Activated CD4-positive, CD25-positive, alpha-beta regulatory T cell treated with anti-CD3 and anti-CD28 coated beads, Interleukin-2, amount 50 U/mL, for 16 hours (primary cell): ENCODE results near the gene YBX1.
"Not testable (repeated sequence)": the region's sequence is repeated elsewhere in the genome, so short reads cannot be mapped to it uniquely, and the experiment has no call there.

Source experiments
- DNase-seq: peaks from one replicate; pipeline ENCODE4 v3.0.0-alpha.2; 2020; ENCODE audit warnings: low read depth, low spot score

Gene YBX1

DNA sequence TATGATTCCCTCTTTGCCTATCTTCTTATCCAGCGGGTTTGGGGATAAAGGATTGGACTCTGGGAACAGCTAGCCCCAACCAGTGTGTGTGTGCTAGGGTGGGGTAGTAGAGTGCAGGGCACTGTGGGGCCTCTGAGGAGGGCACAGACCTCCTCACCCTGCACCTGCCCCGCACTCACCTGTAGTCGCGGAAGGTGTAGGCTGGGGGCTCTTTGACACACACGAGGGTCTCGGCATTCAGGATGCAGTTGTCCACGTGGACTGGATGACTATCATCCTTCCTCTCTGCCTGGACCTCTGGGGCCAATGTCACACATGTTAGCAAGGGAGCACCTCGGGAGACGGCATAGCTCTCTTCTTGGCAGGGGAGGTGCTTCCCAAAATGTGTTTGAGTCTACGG lies 65.8 kb downstream of the YBX1 start:
- no peak for DNase-seq

- no peak for DNase-seq
Measured at GRCh38 chr1:42748461-42749410, 66.5 kb downstream of the YBX1 start.

DNA sequence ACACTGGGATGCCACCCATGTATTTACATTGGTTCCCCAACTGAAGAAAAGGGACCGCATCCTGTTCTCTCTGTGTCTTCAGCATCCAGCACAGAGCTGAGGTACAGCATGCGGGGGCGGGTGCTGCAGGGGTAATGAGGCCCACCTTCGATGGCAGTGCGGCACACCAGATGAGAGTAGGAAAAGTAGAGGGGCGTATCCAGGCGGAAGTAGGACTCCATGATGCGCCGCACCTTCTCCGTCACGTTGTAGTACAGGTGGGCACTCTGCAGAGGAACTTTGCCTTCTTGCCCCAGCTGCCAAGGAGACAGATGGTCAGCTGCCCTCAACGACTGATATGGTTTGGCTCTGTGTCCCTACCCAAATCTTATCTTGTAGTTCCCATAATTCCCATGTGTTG lies 67.8 kb downstream of the YBX1 start:
- DNase-seq = no peak

DNA sequence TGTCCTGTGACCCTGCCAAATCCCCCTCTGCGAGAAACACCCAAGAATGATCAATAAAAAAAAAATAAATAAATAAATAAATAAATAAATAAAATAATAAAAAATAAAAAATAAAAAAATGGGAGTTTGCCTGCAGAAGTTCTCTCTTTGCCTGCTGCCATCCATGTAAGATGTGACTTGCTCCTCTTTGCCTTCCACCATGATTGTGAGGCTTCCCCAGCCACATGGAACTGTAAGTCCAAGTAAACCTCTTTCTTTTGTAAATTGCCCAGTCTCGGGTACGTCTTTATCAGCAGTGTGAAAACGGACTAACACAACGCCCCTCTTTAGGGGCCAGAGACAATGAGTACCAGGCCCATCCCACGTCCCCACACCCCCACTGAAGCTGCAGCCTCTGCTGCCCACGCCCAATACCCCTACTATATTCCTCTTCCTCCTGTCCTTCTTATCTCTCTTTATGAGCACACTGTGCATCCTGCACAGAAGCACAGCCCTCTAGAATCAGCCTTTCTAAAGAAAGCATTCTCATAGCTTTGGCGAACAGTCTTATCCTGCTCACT lies 69.4 kb downstream of the YBX1 start:
- DNase-seq = not testable (repeated sequence)

DNA sequence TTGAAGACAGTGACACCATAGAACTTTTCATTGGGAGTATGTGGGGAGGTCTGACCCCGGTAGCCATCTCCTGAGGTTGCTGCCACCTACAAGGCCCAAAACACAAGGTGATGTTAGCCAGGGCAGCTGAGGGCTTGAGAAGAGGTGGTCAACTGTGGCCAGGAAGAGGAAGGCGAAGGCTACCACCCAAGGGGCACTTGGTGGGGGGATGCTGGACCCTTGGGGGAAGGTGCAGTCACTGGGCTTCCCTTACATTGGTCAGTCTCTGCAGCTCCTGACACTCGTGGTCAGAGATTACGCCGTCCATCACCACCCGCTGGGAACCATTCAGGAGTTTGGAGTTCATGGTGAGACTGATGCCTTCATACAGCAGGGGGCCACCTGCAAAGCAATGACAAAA lies 70.1 kb downstream of the YBX1 start:
- DNase-seq = no peak

DNA sequence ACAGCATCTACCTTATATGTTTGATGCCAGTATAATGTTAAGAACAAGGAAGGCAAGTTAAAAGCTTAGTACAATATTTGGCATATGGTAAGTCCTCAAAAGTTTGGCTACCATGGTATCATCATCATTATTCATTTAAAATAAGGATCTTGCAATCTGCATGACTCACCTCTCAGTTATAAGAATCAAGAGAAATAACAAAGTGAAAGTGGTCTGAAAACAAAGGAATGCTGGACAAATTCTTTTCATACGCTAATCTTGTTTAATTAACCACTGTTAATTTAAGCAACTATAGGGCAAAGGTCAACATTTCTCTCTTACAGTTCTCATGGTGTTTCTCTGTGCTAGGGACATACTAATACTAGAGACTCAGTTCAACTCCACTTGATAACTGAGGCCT lies 70.9 kb downstream of the YBX1 start:
- no peak for DNase-seq
